ENCODE measurements around the gene PARD3B. TPM values are rescaled to one million over a fixed set of nuclear protein-coding genes. Genes with fewer than 3 reads are reported as not detected.

PARD3B gene
- total and polyA plus RNA-seq, 9 donors = 6.4 to 15.3 (median 7.5) TPM

DNA sequence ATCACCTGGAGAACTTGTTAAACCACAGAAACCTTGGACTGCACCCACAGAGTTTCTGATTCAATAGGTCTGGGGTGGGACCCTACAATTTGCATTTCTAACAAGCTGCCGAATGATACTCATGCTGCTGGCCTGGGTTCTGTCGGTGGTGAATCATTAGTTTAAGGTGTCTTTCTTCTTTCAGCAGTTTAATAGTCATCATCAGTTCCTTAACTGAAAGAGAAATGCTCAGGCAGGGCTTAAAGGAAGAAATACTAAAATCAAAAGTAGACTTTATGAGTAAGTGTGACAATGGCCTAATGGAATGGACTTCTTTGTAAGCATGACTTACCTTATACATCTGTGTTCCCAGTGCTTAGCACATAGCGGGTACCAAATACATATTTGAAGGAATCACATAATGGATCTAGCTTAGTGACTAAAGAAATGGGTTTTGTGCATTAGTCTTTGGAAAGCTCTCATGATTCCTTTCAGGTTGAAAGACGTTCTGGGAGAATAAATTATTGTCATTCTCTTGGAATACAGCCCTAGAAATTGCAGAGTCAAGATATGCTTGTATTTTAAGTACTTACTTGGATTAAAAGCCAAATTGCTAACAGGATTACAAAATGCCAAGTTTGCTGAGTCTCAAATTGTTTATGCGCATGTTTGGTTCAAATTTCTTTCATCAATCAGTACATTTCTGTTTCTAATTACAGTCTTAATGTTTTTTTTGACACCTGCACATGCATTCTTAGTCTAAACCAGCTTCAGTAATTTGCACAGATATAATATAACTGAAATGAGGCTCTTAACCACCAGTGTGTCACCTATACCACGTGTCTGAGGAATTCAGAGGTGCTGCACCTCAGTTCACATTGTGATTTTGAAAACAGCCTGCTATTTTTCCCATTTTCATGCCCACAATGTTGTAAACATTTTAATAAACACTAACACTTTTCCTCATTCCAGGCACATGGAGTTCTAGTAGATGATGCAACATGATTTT is 916.7 kb downstream of the PARD3B start:
- Histone ChIP-seq H3K9me3 (replicated peaks; ENCODE audit: control insufficient read depth, low read depth, low read length) (no peaks in the 10 kb centered on the region), H3K27ac (ENCODE audit: low read length) (no peak overlapping the region), H3K36me3 (ENCODE audit: control insufficient read depth, insufficient read depth, low read length) (no peaks in the 10 kb centered on the region), H3K27me3 (ENCODE audit: control insufficient read depth, insufficient read depth, low read length) (no peaks in the 10 kb centered on the region), H3K4me3 (ENCODE audit: low read length) (no peak overlapping the region), H3K4me1 (ENCODE audit: control insufficient read depth, insufficient read depth, low read length) (peaks cover 6% of the 10 kb centered on the region)
- 40% methylated on average over 1 of the region's 6 CpGs for WGBS (ENCODE audit: insufficient coverage)
- DNase-seq = no peak

DNA sequence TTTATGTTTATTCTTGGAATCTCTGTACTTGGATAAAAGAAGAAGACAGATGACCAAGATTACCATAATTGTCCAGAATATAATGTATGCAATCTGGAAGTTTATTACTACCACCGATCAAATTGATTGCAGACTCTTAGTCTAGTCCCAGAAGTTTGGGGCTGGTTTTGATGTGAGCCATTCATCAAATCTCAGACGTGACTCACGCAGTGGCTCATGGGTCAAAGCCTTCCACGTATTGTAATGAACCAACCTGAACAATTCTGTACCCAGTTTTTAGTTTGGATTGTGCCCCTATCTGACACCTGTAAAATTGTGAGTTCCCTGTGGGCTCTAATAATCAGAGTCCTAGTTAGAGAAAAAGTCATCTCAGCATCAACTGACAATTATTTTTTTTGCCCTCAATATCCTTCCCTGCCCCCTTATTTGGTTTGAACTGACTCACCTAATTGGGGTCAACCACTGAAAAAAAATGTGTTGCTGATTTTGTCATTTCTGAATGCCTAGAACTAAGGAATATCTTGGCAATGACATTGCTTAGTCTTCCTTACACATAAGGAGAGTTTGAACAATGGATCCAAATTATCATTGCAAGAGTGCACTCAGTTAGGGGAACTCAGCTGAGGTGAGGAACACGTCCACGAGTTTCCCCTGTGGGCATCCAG is 917.5 kb downstream of the PARD3B start:
- 58% methylated on average over 2 of the region's 6 CpGs for WGBS (ENCODE audit: insufficient coverage)
- H3K27me3 ChIP-seq (ENCODE audit: control insufficient read depth, insufficient read depth, low read length) = no peaks in the 10 kb centered on the region
- H3K27ac ChIP-seq (ENCODE audit: low read length) = no peak overlapping the region
- H3K9me3 ChIP-seq (replicated peaks; ENCODE audit: control insufficient read depth, low read depth, low read length) = no peaks in the 10 kb centered on the region
- H3K36me3 ChIP-seq (ENCODE audit: control insufficient read depth, insufficient read depth, low read length) = no peaks in the 10 kb centered on the region
- no peak overlapping the region for H3K4me3 ChIP-seq (ENCODE audit: low read length)
- no peak for DNase-seq
- peaks cover 6% of the 10 kb centered on the region for H3K4me1 ChIP-seq (ENCODE audit: control insufficient read depth, insufficient read depth, low read length)

DNA sequence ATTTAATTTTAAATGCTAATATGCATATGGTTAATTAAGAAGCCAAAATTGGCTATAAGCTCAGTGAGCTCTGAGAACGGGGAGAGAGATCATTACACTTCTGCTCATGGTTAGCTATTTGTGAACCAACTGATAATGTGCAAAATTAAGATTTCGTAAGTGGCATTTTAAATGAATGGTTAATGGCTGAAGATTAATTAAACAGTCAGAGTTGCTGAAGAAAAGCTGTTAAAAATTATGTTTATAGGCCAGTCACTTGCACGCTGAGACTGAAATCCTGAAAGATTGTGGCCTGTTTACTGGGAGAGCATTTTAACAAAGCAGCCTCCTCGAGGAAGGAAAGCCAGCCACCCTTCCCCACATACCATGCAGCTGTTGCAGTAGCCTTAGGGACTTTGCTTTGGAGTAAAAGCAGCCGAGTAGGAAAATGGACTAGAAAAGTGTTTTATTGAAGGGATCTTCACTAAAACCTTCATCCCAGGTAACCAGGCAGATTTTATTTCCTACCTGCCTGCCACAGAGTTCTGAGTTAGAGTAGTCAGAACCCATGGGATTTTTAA is 918.3 kb downstream of the PARD3B start:
- WGBS (ENCODE audit: insufficient coverage) = 100% methylated on average over 2 of the region's 5 CpGs
- Histone ChIP-seq H3K27me3 (ENCODE audit: control insufficient read depth, insufficient read depth, low read length) (no peaks in the 10 kb centered on the region), H3K36me3 (ENCODE audit: control insufficient read depth, insufficient read depth, low read length) (no peaks in the 10 kb centered on the region), H3K9me3 (replicated peaks; ENCODE audit: control insufficient read depth, low read depth, low read length) (no peaks in the 10 kb centered on the region), H3K27ac (ENCODE audit: low read length) (no peak overlapping the region), H3K4me3 (ENCODE audit: low read length) (no peak overlapping the region), H3K4me1 (ENCODE audit: control insufficient read depth, insufficient read depth, low read length) (peaks cover 6% of the 10 kb centered on the region)
- DNase-seq = peak; percentile 59

DNA sequence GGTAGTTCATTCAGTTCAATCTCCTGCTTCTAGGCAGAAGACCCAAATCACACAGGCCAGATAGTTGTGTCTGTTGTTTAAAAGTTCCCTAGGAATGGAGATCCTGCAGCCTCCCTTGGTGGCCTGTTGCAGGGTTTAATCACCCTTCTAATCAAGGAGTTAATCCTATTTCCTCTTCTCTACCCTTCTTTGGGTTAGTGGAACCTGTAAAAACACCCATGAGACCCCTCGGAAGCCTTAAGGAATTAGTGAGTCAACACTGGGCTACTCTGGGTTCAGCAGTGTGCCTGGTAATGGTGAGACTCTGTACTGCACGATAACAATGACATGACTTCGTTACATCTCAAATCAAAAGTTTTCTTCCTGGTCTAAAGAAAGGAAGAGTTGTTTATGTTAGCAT is 919.4 kb downstream of the PARD3B start:
- no peak overlapping the region for H3K27ac ChIP-seq (ENCODE audit: low read length)
- H3K36me3 ChIP-seq (ENCODE audit: control insufficient read depth, insufficient read depth, low read length) = no peaks in the 10 kb centered on the region
- no CpG with 5 or more reads among the region's 3 CpGs for WGBS (ENCODE audit: insufficient coverage)
- H3K4me3 ChIP-seq (ENCODE audit: low read length) = no peak overlapping the region
- peaks cover 6% of the 10 kb centered on the region for H3K4me1 ChIP-seq (ENCODE audit: control insufficient read depth, insufficient read depth, low read length)
- no peaks in the 10 kb centered on the region for H3K27me3 ChIP-seq (ENCODE audit: control insufficient read depth, insufficient read depth, low read length)
- no peaks in the 10 kb centered on the region for H3K9me3 ChIP-seq (replicated peaks; ENCODE audit: control insufficient read depth, low read depth, low read length)
- DNase-seq = no peak

DNA sequence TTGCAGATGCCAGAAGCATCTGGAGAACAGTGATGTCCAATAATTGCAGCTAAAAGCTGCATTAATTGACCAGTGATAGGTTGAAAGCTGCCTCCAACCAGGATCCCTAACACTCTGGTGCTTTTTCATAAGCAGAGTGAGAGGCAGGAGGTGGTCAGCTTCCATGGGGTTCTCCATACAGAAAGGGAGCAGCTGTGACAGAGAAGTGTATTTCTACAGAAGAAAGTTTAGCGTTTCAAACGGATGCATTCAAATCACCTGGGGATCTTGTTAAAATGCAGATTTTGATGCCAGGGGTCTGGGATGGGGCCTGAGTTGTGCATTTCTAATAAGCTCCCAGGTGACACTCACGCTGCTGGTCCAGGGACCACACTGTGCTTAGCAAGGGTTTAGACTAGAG is 920.5 kb downstream of the PARD3B start:
- 11% methylated on average over 2 of the region's 3 CpGs for WGBS (ENCODE audit: insufficient coverage)
- Histone ChIP-seq H3K9me3 (replicated peaks; ENCODE audit: control insufficient read depth, low read depth, low read length) (no peaks in the 10 kb centered on the region), H3K4me3 (ENCODE audit: low read length) (no peak overlapping the region), H3K27ac (ENCODE audit: low read length) (no peak overlapping the region), H3K27me3 (ENCODE audit: control insufficient read depth, insufficient read depth, low read length) (no peaks in the 10 kb centered on the region), H3K4me1 (ENCODE audit: control insufficient read depth, insufficient read depth, low read length) (peaks cover 6% of the 10 kb centered on the region), H3K36me3 (ENCODE audit: control insufficient read depth, insufficient read depth, low read length) (no peaks in the 10 kb centered on the region)
- DNase-seq = no peak

DNA sequence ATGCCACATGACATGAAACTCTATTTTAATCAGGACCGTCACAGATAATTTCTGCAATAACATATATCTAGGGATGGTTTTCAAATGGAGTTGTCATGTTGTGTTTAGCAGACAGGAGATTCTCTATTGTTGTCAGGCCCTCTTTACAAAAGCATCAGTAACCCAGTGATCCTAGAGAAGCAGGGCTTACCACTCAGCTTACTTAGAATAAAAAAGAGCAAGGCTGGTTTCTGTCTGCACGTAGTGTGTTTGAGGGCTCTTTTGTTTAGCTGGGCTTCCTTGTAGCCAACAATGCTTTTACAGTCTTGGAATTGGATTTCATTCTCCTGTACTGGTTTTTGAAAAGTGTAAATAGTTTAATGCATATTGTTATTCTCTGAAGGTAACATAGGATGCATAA is 926.5 kb downstream of the PARD3B start:
- WGBS (ENCODE audit: insufficient coverage) = no CpG with 5 or more reads among the region's 2 CpGs
- no peaks in the 10 kb centered on the region for H3K27me3 ChIP-seq (ENCODE audit: control insufficient read depth, insufficient read depth, low read length)
- H3K4me1 ChIP-seq (ENCODE audit: control insufficient read depth, insufficient read depth, low read length) = no peaks in the 10 kb centered on the region
- no peak for DNase-seq
- H3K36me3 ChIP-seq (ENCODE audit: control insufficient read depth, insufficient read depth, low read length) = no peaks in the 10 kb centered on the region
- H3K27ac ChIP-seq (ENCODE audit: low read length) = no peak overlapping the region
- no peaks in the 10 kb centered on the region for H3K9me3 ChIP-seq (replicated peaks; ENCODE audit: control insufficient read depth, low read depth, low read length)
- H3K4me3 ChIP-seq (ENCODE audit: low read length) = no peak overlapping the region

DNA sequence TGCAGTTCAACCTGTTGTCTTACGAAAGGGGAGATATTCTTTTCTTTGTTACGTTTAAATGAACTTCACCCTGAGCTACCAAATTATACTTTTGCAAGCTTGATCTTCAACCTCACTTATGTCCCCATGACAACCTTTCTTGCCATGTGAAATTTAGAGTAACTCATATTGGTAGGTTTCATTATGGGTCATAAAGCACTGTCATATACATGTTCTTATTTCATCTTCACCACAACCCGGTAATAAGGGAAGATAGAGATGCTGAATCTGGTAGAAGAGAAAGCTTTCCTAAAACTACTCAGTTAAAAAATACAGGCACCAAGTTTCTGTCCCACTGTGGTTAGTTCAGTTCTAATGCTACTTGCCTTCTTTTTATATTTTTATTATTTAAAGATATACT is 928.5 kb downstream of the PARD3B start:
- Histone ChIP-seq H3K4me3 (ENCODE audit: low read length) (no peak overlapping the region), H3K27me3 (ENCODE audit: control insufficient read depth, insufficient read depth, low read length) (no peaks in the 10 kb centered on the region), H3K36me3 (ENCODE audit: control insufficient read depth, insufficient read depth, low read length) (no peaks in the 10 kb centered on the region), H3K9me3 (replicated peaks; ENCODE audit: control insufficient read depth, low read depth, low read length) (no peaks in the 10 kb centered on the region), H3K27ac (ENCODE audit: low read length) (no peak overlapping the region), H3K4me1 (ENCODE audit: control insufficient read depth, insufficient read depth, low read length) (no peaks in the 10 kb centered on the region)
- DNase-seq = no peak
- no CpG with 5 or more reads among the region's 3 CpGs for WGBS (ENCODE audit: insufficient coverage)

DNA sequence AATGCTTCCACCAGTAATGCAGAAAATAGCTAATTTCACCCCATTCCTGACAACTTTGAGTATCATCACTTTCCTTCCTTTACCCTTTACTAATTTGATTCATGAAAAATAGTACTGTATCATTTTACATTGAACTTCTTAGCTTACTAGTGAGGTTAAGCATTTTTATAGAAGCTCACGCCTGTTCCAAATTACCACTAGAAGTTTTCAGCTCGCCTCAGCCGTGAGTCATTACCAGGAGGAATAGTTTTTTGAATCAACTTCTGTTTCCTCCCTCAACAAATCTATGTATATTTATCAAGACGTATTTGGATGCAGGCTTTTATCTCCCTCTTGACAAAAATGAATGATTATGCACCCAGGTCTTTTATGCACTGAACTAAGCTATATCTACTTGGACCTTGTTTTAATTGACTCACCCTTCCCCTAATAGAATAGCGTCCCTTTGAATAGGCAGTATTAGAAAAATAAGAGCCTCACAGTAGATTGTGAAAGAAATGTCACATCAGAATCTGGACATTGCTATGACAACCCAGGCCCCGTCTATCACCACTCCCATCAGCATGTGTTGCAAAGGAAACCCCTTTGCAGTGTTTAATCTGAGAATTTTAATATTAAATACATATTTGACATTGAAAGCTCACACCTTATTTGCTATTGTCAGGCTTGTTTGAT is 929.6 kb downstream of the PARD3B start:
- no CpG with 5 or more reads among the region's 6 CpGs for WGBS (ENCODE audit: insufficient coverage)
- peak; percentile 75 for DNase-seq
- no peaks in the 10 kb centered on the region for H3K36me3 ChIP-seq (ENCODE audit: control insufficient read depth, insufficient read depth, low read length)

DNA sequence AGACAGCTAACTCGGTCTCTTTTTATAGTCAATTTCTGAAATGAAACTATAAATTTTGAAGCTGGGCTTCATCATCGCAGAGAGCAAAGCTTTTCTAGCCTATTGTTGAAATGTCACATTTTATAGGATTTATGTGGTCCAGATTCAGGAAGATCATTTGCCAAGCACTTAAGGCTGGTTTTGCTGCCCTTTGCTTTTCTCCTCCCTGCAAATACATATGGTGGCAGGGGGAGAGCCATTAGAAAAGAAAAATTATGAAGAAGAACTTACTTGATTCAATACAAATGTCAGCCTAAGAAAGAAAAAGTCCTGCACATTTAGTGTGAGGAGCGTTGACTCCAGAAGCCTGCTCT is 930.1 kb downstream of the PARD3B start:
- Histone ChIP-seq H3K9me3 (replicated peaks; ENCODE audit: control insufficient read depth, low read depth, low read length) (no peaks in the 10 kb centered on the region), H3K27ac (ENCODE audit: low read length) (no peak overlapping the region), H3K27me3 (ENCODE audit: control insufficient read depth, insufficient read depth, low read length) (no peaks in the 10 kb centered on the region), H3K36me3 (ENCODE audit: control insufficient read depth, insufficient read depth, low read length) (no peaks in the 10 kb centered on the region), H3K4me3 (ENCODE audit: low read length) (no peak overlapping the region), H3K4me1 (ENCODE audit: control insufficient read depth, insufficient read depth, low read length) (no peaks in the 10 kb centered on the region)
- DNase-seq = no peak
- WGBS (ENCODE audit: insufficient coverage) = no CpG with 5 or more reads among the region's 3 CpGs

More for the DNA sequence above, 929.6 kb downstream of the PARD3B start:
- no peak overlapping the region for H3K4me3 ChIP-seq (ENCODE audit: low read length)
- H3K9me3 ChIP-seq (replicated peaks; ENCODE audit: control insufficient read depth, low read depth, low read length) = no peaks in the 10 kb centered on the region
- no peaks in the 10 kb centered on the region for H3K27me3 ChIP-seq (ENCODE audit: control insufficient read depth, insufficient read depth, low read length)
- no peaks in the 10 kb centered on the region for H3K4me1 ChIP-seq (ENCODE audit: control insufficient read depth, insufficient read depth, low read length)
- no peak overlapping the region for H3K27ac ChIP-seq (ENCODE audit: low read length)
